GM23338 (cell line): ENCODE data around the gene TECPR2. TPM values are rescaled to one million over a fixed set of nuclear protein-coding genes. Genes with fewer than 3 reads are reported as not detected.

Experiments
- ATAC-seq: fragments of 200-7000 bp; cut with Tn5 transposase; 3 replicates; pipeline ENCODE4 v1.9.1; 2020
- DNase-seq: peaks from one replicate; pipeline ENCODE4 v3.0.0-alpha.2; 2015; ENCODE audit warnings: low spot score
- H2AFZ ChIP-seq: fragments of 200-600 bp; sonication (generic); 2 replicates; pipeline ENCODE4 v1.8.0; 2016; ENCODE audit warnings: antibody characterized with exemption, mild to moderate bottlenecking, moderate library complexity
- H3F3A ChIP-seq: fragments of 200-600 bp; sonication (generic); replicated peaks from 2 replicates; pipeline ENCODE4 v1.8.0; 2017; ENCODE audit warnings: antibody characterized with exemption, mixed run types, low read depth
- H3K27ac ChIP-seq: fragments of 200-600 bp; sonication (generic); 2 replicates; pipeline ENCODE4 v1.6.1; 2016; ENCODE audit warnings: low read depth
- H3K27me3 ChIP-seq: fragments of 200-600 bp; sonication (generic); 2 replicates; pipeline ENCODE4 v1.8.0; 2016; ENCODE audit warnings: mild to moderate bottlenecking, mixed run types, moderate library complexity; ENCODE audit not compliant: insufficient read depth
- H3K36me3 ChIP-seq: fragments of 200-600 bp; sonication (generic); 2 replicates; pipeline ENCODE4 v1.8.0; 2016; ENCODE audit warnings: mild to moderate bottlenecking; ENCODE audit not compliant: insufficient read depth
- H3K4me1 ChIP-seq: fragments of 200-600 bp; sonication (generic); 2 replicates; pipeline ENCODE4 v1.8.0; 2016; ENCODE audit warnings: mild to moderate bottlenecking, moderate library complexity; ENCODE audit not compliant: insufficient read depth
- H3K4me2 ChIP-seq: fragments of 200-600 bp; sonication (generic); 2 replicates; pipeline ENCODE4 v1.7.1; 2017; ENCODE audit warnings: mixed run types
- H3K4me3 ChIP-seq: fragments of 200-600 bp; sonication (generic); 2 replicates; pipeline ENCODE4 v1.6.1; 2016; ENCODE audit warnings: mixed run types
- H3K79me2 ChIP-seq: fragments of 200-600 bp; sonication (generic); replicated peaks from 2 replicates; pipeline ENCODE4 v1.8.0; 2017; ENCODE audit warnings: mild to moderate bottlenecking; ENCODE audit not compliant: insufficient read depth
- H3K9me2 ChIP-seq: fragments of 200-600 bp; sonication (generic); 2 replicates; pipeline ENCODE4 v1.8.0; 2017; ENCODE audit not compliant: insufficient read depth
- H4K20me1 ChIP-seq: fragments of 200-600 bp; sonication (generic); replicated peaks from 2 replicates; pipeline ENCODE4 v1.8.0; 2017; ENCODE audit warnings: mild to moderate bottlenecking; ENCODE audit not compliant: insufficient read depth
- H3K27ac Mint-ChIP-seq: 2 replicates; pipeline ENCODE4 v1.8.0; 2020; ENCODE audit warnings: inconsistent platforms, mild to moderate bottlenecking, moderate library complexity, mixed read lengths
- H3K27me3 Mint-ChIP-seq: 3 replicates; pipeline ENCODE4 v1.8.0; 2022; ENCODE audit warnings: low read depth, mild to moderate bottlenecking, moderate library complexity, mixed read lengths, inconsistent platforms; ENCODE audit not compliant: insufficient read depth, poor library complexity
- H3K36me3 Mint-ChIP-seq: 3 replicates; pipeline ENCODE4 v1.8.0; 2021; ENCODE audit warnings: low read depth, mild to moderate bottlenecking, inconsistent platforms, moderate library complexity, mixed read lengths
- H3K4me1 Mint-ChIP-seq: 3 replicates; pipeline ENCODE4 v1.8.0; 2020; ENCODE audit warnings: mild to moderate bottlenecking, inconsistent platforms, mixed read lengths
- H3K4me3 Mint-ChIP-seq: 3 replicates; pipeline ENCODE4 v1.8.0; 2021; ENCODE audit warnings: moderate library complexity, mild to moderate bottlenecking, inconsistent platforms, mixed read lengths
- H3K9me3 Mint-ChIP-seq: 3 replicates; pipeline ENCODE4 v1.8.0; 2020; ENCODE audit warnings: moderate library complexity, mild to moderate bottlenecking, inconsistent platforms, mixed read lengths
- CREB1 ChIP-seq: fragments of 250-450 bp; sonication (Bioruptor Pico); IDR thresholded peaks from 2 replicates; pipeline ENCODE4 v1.5.0; 2020; ENCODE audit warnings: low read depth, mild to moderate bottlenecking, moderate library complexity
- EZH2phosphoT487 ChIP-seq: fragments of 200-600 bp; sonication (generic); IDR thresholded peaks from one replicate; pipeline ENCODE4 v1.8.1; 2018; ENCODE audit warnings: antibody characterized with exemption; ENCODE audit not compliant: unreplicated experiment
- JUNB ChIP-seq: IDR thresholded peaks from one replicate; pipeline ENCODE4 v1.6.1; 2016; ENCODE audit warnings: antibody characterized with exemption; ENCODE audit not compliant: unreplicated experiment
- POLR2AphosphoS5 ChIP-seq: IDR thresholded peaks from 2 replicates; pipeline ENCODE4 v1.6.1; 2016; ENCODE audit warnings: antibody characterized with exemption, low read depth
- STAT1 ChIP-seq: IDR thresholded peaks from one replicate; pipeline ENCODE4 v1.6.1; 2016; ENCODE audit warnings: antibody characterized with exemption; ENCODE audit not compliant: unreplicated experiment
- ZNF114 ChIP-seq: fragments of 250-450 bp; sonication (Bioruptor Pico); IDR thresholded peaks from 2 replicates; pipeline ENCODE4 v1.5.0; 2020; ENCODE audit warnings: mild to moderate bottlenecking, moderate library complexity
- ZNF331 ChIP-seq: fragments of 250-450 bp; sonication (Bioruptor Pico); IDR thresholded peaks from 2 replicates; pipeline ENCODE4 v1.5.0; 2020; ENCODE audit warnings: low read depth, mild to moderate bottlenecking, moderate library complexity
- polyA plus RNA-seq: library from polyadenylated mRNA; unstranded; fragments of >200 nt; fragmentation: Nextera tagmentation; extraction: Ambion mirVana; gene quantifications from 2 replicates; pipeline ENCODE4 v1.2.1, GENCODE V29; 2016
- total RNA-seq: library from RNA; depleted of rRNA; stranded (reverse); fragments of >200 nt; shearing (Covaris generic); gene quantifications from 2 replicates; pipeline ENCODE4 v1.2.3, GENCODE V29; 2014
- TF ChIP-seq, protein P1 (sequence below): fragments of 250-450 bp; sonication (Bioruptor Pico); IDR thresholded peaks from 2 replicates; pipeline ENCODE4 v1.5.0; 2020; ENCODE audit warnings: mild to moderate bottlenecking, moderate library complexity
- TF ChIP-seq, protein P2 (sequence below): IDR thresholded peaks from 2 replicates; pipeline ENCODE4 v1.6.1; 2016; ENCODE audit warnings: antibody characterized with exemption
- TF ChIP-seq, protein P3 (sequence below), 2 experiments: fragments of 200-600 bp in 1 of 2; sonication (generic) in 1 of 2; conservative IDR thresholded peaks; 2 replicates each; pipeline versions ENCODE4 v1.5.1 to v1.6.1; 2016 to 2017; ENCODE audit warnings: antibody characterized with exemption in 2 of 2, low read depth in 2 of 2, mild to moderate bottlenecking in 2 of 2, moderate library complexity in 1 of 2
- TF ChIP-seq, protein P4 (sequence below): IDR thresholded peaks from one replicate; pipeline ENCODE4 v1.6.1; 2018; ENCODE audit warnings: antibody characterized with exemption; ENCODE audit not compliant: unreplicated experiment

TECPR2 gene
- total and polyA plus RNA-seq, 2 experiments from 2014 or later: 4.8 to 20.5 TPM

DNA sequence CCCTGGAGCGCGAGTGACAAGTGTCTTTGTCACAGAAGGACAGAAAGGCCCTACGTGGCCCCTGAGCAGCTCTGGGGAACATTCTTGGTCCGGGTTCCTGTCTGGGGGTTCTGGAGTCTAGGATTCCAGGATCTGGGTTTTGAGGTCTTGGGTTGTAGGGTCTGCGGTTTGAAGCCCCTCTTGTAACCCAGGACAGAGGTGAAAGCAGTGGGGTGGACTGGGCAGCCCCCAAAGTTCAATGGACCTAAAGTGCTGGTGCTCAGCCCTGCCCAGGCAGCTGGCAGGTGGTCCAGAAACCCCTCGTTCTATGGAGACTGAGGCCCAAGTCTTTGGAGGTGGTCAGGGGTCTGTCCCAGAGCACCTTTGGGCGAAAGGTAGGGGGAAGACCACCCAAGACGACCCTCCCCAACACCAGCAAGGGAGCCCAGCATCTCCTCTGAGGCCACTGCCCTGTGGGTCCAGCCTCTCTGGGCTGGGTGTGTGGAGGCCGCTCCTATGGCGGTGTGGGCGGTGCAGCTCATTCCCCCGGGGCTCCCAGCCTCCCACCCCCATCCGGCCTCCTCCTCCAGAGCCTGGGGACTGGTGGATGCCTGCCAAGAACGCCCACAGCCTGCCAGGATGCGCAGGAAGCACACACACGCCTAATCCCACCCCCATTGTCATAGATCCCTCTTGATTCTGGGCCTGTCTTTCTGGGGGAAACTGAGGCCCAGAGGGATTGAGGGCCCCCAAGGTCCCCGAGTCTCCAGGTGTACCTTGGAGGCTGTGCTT, 177.0 kb downstream of the TECPR2 start:
- no peak for ATAC-seq

More for the DNA sequence above, 177.0 kb downstream of the TECPR2 start:
- no peak overlapping the region; the same call in 1 of the 2 replicates for H2AFZ ChIP-seq
- H3K4me2 ChIP-seq: no peak overlapping the region
- Mint-ChIP-seq H3K36me3 (no peaks in the 10 kb centered on the region), H3K27me3 (peaks cover 9% of the 10 kb centered on the region), H3K9me3 (no peaks in the 10 kb centered on the region; the same call in 2 of the 3 replicates), H3K4me3 (no peak overlapping the region), H3K4me1 (peaks cover 7% of the 10 kb centered on the region), H3K27ac (no peak overlapping the region)
- TF ChIP-seq, protein P1, sequence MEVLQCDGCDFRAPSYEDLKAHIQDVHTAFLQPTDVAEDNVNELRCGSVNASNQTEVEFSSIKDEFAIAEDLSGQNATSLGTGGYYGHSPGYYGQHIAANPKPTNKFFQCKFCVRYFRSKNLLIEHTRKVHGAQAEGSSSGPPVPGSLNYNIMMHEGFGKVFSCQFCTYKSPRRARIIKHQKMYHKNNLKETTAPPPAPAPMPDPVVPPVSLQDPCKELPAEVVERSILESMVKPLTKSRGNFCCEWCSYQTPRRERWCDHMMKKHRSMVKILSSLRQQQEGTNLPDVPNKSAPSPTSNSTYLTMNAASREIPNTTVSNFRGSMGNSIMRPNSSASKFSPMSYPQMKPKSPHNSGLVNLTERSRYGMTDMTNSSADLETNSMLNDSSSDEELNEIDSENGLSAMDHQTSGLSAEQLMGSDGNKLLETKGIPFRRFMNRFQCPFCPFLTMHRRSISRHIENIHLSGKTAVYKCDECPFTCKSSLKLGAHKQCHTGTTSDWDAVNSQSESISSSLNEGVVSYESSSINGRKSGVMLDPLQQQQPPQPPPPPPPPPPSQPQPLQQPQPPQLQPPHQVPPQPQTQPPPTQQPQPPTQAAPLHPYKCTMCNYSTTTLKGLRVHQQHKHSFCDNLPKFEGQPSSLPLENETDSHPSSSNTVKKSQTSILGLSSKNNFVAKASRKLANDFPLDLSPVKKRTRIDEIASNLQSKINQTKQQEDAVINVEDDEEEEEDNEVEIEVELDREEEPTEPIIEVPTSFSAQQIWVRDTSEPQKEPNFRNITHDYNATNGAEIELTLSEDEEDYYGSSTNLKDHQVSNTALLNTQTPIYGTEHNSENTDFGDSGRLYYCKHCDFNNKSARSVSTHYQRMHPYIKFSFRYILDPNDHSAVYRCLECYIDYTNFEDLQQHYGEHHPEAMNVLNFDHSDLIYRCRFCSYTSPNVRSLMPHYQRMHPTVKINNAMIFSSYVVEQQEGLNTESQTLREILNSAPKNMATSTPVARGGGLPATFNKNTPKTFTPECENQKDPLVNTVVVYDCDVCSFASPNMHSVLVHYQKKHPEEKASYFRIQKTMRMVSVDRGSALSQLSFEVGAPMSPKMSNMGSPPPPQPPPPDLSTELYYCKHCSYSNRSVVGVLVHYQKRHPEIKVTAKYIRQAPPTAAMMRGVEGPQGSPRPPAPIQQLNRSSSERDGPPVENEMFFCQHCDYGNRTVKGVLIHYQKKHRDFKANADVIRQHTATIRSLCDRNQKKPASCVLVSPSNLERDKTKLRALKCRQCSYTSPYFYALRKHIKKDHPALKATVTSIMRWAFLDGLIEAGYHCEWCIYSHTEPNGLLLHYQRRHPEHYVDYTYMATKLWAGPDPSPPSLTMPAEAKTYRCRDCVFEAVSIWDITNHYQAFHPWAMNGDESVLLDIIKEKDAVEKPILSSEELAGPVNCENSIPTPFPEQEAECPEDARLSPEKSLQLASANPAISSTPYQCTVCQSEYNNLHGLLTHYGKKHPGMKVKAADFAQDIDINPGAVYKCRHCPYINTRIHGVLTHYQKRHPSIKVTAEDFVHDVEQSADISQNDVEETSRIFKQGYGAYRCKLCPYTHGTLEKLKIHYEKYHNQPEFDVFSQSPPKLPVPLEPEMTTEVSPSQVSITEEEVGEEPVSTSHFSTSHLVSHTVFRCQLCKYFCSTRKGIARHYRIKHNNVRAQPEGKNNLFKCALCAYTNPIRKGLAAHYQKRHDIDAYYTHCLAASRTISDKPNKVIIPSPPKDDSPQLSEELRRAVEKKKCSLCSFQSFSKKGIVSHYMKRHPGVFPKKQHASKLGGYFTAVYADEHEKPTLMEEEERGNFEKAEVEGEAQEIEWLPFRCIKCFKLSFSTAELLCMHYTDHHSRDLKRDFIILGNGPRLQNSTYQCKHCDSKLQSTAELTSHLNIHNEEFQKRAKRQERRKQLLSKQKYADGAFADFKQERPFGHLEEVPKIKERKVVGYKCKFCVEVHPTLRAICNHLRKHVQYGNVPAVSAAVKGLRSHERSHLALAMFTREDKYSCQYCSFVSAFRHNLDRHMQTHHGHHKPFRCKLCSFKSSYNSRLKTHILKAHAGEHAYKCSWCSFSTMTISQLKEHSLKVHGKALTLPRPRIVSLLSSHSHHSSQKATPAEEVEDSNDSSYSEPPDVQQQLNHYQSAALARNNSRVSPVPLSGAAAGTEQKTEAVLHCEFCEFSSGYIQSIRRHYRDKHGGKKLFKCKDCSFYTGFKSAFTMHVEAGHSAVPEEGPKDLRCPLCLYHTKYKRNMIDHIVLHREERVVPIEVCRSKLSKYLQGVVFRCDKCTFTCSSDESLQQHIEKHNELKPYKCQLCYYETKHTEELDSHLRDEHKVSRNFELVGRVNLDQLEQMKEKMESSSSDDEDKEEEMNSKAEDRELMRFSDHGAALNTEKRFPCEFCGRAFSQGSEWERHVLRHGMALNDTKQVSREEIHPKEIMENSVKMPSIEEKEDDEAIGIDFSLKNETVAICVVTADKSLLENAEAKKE (CRISPR knock-in tag): no peak
- TF ChIP-seq, protein P2, sequence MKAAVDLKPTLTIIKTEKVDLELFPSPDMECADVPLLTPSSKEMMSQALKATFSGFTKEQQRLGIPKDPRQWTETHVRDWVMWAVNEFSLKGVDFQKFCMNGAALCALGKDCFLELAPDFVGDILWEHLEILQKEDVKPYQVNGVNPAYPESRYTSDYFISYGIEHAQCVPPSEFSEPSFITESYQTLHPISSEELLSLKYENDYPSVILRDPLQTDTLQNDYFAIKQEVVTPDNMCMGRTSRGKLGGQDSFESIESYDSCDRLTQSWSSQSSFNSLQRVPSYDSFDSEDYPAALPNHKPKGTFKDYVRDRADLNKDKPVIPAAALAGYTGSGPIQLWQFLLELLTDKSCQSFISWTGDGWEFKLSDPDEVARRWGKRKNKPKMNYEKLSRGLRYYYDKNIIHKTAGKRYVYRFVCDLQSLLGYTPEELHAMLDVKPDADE: no peak
- TF ChIP-seq CREB1 (CRISPR knock-in tag) (no peak), ZNF114 (no peak), EZH2phosphoT487 (no peak), STAT1 (no peak), ZNF331 (CRISPR knock-in tag) (no peak), JUNB (no peak), POLR2AphosphoS5 (no peak)
- TF ChIP-seq, protein P3, sequence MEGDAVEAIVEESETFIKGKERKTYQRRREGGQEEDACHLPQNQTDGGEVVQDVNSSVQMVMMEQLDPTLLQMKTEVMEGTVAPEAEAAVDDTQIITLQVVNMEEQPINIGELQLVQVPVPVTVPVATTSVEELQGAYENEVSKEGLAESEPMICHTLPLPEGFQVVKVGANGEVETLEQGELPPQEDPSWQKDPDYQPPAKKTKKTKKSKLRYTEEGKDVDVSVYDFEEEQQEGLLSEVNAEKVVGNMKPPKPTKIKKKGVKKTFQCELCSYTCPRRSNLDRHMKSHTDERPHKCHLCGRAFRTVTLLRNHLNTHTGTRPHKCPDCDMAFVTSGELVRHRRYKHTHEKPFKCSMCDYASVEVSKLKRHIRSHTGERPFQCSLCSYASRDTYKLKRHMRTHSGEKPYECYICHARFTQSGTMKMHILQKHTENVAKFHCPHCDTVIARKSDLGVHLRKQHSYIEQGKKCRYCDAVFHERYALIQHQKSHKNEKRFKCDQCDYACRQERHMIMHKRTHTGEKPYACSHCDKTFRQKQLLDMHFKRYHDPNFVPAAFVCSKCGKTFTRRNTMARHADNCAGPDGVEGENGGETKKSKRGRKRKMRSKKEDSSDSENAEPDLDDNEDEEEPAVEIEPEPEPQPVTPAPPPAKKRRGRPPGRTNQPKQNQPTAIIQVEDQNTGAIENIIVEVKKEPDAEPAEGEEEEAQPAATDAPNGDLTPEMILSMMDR (conservative IDR thresholded peaks at IDR 0.05; ENCODE audit: low read depth in 2 of 2): no peak
- TF ChIP-seq, protein P4, sequence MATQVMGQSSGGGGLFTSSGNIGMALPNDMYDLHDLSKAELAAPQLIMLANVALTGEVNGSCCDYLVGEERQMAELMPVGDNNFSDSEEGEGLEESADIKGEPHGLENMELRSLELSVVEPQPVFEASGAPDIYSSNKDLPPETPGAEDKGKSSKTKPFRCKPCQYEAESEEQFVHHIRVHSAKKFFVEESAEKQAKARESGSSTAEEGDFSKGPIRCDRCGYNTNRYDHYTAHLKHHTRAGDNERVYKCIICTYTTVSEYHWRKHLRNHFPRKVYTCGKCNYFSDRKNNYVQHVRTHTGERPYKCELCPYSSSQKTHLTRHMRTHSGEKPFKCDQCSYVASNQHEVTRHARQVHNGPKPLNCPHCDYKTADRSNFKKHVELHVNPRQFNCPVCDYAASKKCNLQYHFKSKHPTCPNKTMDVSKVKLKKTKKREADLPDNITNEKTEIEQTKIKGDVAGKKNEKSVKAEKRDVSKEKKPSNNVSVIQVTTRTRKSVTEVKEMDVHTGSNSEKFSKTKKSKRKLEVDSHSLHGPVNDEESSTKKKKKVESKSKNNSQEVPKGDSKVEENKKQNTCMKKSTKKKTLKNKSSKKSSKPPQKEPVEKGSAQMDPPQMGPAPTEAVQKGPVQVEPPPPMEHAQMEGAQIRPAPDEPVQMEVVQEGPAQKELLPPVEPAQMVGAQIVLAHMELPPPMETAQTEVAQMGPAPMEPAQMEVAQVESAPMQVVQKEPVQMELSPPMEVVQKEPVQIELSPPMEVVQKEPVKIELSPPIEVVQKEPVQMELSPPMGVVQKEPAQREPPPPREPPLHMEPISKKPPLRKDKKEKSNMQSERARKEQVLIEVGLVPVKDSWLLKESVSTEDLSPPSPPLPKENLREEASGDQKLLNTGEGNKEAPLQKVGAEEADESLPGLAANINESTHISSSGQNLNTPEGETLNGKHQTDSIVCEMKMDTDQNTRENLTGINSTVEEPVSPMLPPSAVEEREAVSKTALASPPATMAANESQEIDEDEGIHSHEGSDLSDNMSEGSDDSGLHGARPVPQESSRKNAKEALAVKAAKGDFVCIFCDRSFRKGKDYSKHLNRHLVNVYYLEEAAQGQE: no peak
- DNase-seq: no peak
- no peaks in the 10 kb centered on the region for H3K9me2 ChIP-seq
- H4K20me1 ChIP-seq: no peaks in the 10 kb centered on the region
- no peak overlapping the region for H3K4me3 ChIP-seq
- H3K27ac ChIP-seq: no peak overlapping the region
- H3K79me2 ChIP-seq: no peaks in the 10 kb centered on the region
- 0 out of 2 replicates have a peak, but pooled peaks cover 9% of the 10 kb centered on the region for H3F3A ChIP-seq
- H3K36me3 ChIP-seq: no peaks in the 10 kb centered on the region
- H3K4me1 ChIP-seq: 0 out of 2 replicates have a peak, but pooled peaks cover 4% of the 10 kb centered on the region
- peaks cover 12% of the 10 kb centered on the region for H3K27me3 ChIP-seq
